Frontal cortex (tissue), 4 donors: ENCODE data around the gene HOXA7. TPM values are rescaled to one million over a fixed set of nuclear protein-coding genes. Genes with fewer than 3 reads are reported as not detected.

Source experiments
- DNase-seq, 2 donors: peaks; one replicate each; pipeline ENCODE4 v3.0.0; 2012; ENCODE audit warnings: low spot score in 2 of 2
- FAIRE-seq: peaks from 2 replicates; lab custom pipeline; 2012; peaks lifted over from hg19 to GRCh38; lab: Jason Lieb, UNC
- total RNA-seq: library from RNA; depleted of rRNA; stranded (reverse); fragments of >200 nt; gene quantifications from one replicate; pipeline ENCODE4 v1.2.3, GENCODE V29; 2014
- donor health status: control.
- donor health status: control.
- donor health status: control.

Gene HOXA7
- total RNA-seq, 1 donor from 2014 or later, result not detected

GRCh38 chr7:27184337-27185012 is 28.0 kb upstream of the HOXA7 start:
- FAIRE-seq, result no peak
- no peak for DNase-seq

GRCh38 chr7:27183682-27184336 is 27.3 kb upstream of the HOXA7 start:
- FAIRE-seq (no peak), DNase-seq (no peak)

- FAIRE-seq, result no peak
- no peak for DNase-seq
Observed at GRCh38 chr7:27182861-27183681, 26.6 kb upstream of the HOXA7 start.

GRCh38 chr7:27182285-27182841 is 25.9 kb upstream of the HOXA7 start:
- DNase-seq (no peak), FAIRE-seq (no peak)

GRCh38 chr7:27181795-27182275 is 25.4 kb upstream of the HOXA7 start:
- FAIRE-seq (no peak), DNase-seq (no peak)

- no peak for FAIRE-seq
- DNase-seq, result no peak
Observed at GRCh38 chr7:27180431-27181420, 24.3 kb upstream of the HOXA7 start.

GRCh38 chr7:27179503-27180430 is 23.3 kb upstream of the HOXA7 start:
- no peak for FAIRE-seq
- peak in 1 of 2 donors; percentile 64 for DNase-seq

GRCh38 chr7:27179030-27179429 is 22.6 kb upstream of the HOXA7 start:
- DNase-seq (no peak), FAIRE-seq (no peak)

GRCh38 chr7:27178366-27178765 is 21.9 kb upstream of the HOXA7 start:
- no peak for FAIRE-seq
- DNase-seq, result no peak

- FAIRE-seq, result no peak
Observed at GRCh38 chr7:27177795-27178320, 21.4 kb upstream of the HOXA7 start.

GRCh38 chr7:27176962-27177794 is 20.7 kb upstream of the HOXA7 start:
- no peak for DNase-seq
- no peak for FAIRE-seq

More at GRCh38 chr7:27177795-27178320, 21.4 kb upstream of the HOXA7 start:
- no peak for DNase-seq

- DNase-seq (no peak), FAIRE-seq (no peak)
Observed at GRCh38 chr7:27176524-27176845, 20.0 kb upstream of the HOXA7 start.

GRCh38 chr7:27175626-27176523 is 19.4 kb upstream of the HOXA7 start:
- FAIRE-seq (no peak), DNase-seq (no peak)

GRCh38 chr7:27174874-27175625 is 18.6 kb upstream of the HOXA7 start:
- DNase-seq (no peak), FAIRE-seq (no peak)
